A549 (cell line): ENCODE measurements around the gene PPP6R3. TPM values are rescaled to one million over a fixed set of nuclear protein-coding genes. Genes with fewer than 3 reads are reported as not detected.
A peak's percentile ranks its signal among the peaks of the same experiment; 100 is the strongest.

Source experiments
- ATAC-seq, 2 experiments: fragments of 200-7000 bp in 1 of 2; fragments of >200 bp in 1 of 2; cut with Nextera tagmentation in 1 of 2; cut with Tn5 transposase in 1 of 2; 3 replicates each; pipeline versions ENCODE4 v1.8.0 to v1.9.1; 2018 to 2020; ENCODE audit warnings: mild to moderate bottlenecking in 1 of 2, moderate library complexity in 1 of 2
- CTCF ChIA-PET: fragments of 300-600 bp; sonication (Branson Sonifier 250); formaldehyde crosslinking; extraction: SDS; loops from one replicate; lab custom pipeline; 2021; ENCODE audit warnings: antibody characterized with exemption, inconsistent platforms; lab: Yijun Ruan, JAX
- POLR2A ChIA-PET: fragments of 350-600 bp; formaldehyde crosslinking; extraction: SDS; loops from one replicate; lab custom pipeline; 2021; ENCODE audit warnings: antibody characterized with exemption, inconsistent platforms; lab: Yijun Ruan, JAX
- DNase-seq, 2 experiments: peaks; one replicate each; pipeline versions ENCODE4 v3.0.0 to v3.0.0-alpha.2; 2011 to 2016; ENCODE audit warnings: low read depth in 1 of 2, low spot score in 1 of 2
- FAIRE-seq: peaks from 2 replicates; lab custom pipeline; 2011; peaks lifted over from hg19 to GRCh38; lab: Jason Lieb, UNC
- H3K27ac ChIP-seq, 2 experiments: fragments of >200 bp; sonication (Bioruptor Twin); formaldehyde crosslinking; 3 replicates each; pipeline ENCODE4 v1.5.1; 2016 to 2017
- H3K4me1 ChIP-seq: fragments of >200 bp; sonication (Bioruptor Twin); formaldehyde crosslinking; 3 replicates; pipeline ENCODE4 v1.6.1; 2016
- H3K4me2 ChIP-seq: fragments of >200 bp; sonication (Bioruptor Twin); formaldehyde crosslinking; 3 replicates; pipeline ENCODE4 v1.6.1; 2016
- H3K4me3 ChIP-seq: fragments of >200 bp; sonication (Bioruptor Twin); formaldehyde crosslinking; 3 replicates; pipeline ENCODE4 v1.5.1; 2016
- H3K9me3 ChIP-seq: fragments of >200 bp; sonication (Bioruptor Twin); formaldehyde crosslinking; 3 replicates; pipeline ENCODE4 v1.6.1; 2016
- CEBPB ChIP-seq, 2 experiments: fragments of >200 bp in 1 of 2; sonication (Bioruptor Twin) in 1 of 2; formaldehyde crosslinking in 1 of 2; IDR thresholded peaks; 2 replicates each; pipeline ENCODE4 v1.6.1; 2012 to 2016
- CHD2 ChIP-seq: fragments of 150-350 bp; IDR thresholded peaks from 2 replicates; pipeline ENCODE4 v1.6.1; 2014; ENCODE audit warnings: low read length; ENCODE audit not compliant: partially characterized antibody
- CHD4 ChIP-seq: fragments of 200-600 bp; sonication (generic); IDR thresholded peaks from 2 replicates; pipeline ENCODE4 v1.6.1; 2016; ENCODE audit warnings: antibody characterized with exemption, mild to moderate bottlenecking, borderline replicate concordance
- CTCF ChIP-seq: fragments of >200 bp; sonication (Bioruptor Twin); formaldehyde crosslinking; IDR thresholded peaks from 3 replicates; pipeline ENCODE4 v1.5.1; 2016
- EP300 ChIP-seq, 2 experiments: fragments of >200 bp; sonication (Bioruptor Twin); formaldehyde crosslinking; IDR thresholded peaks; 2 replicates in 1 of 2; 3 replicates in 1 of 2; pipeline ENCODE4 v1.6.1; 2016 to 2017
- ESRRA ChIP-seq: fragments of 150-350 bp; IDR thresholded peaks from 2 replicates; pipeline ENCODE4 v1.6.1; 2014; ENCODE audit warnings: mild to moderate bottlenecking, low read length, borderline replicate concordance
- FOSL2 ChIP-seq, 2 experiments: fragments of 450-650 bp in 1 of 2; fragments of >200 bp in 1 of 2; sonication (Bioruptor Twin) in 1 of 2; formaldehyde crosslinking; IDR thresholded peaks; 2 replicates each; pipeline versions ENCODE4 v1.5.0 to v1.6.1; 2016 to 2020; ENCODE audit warnings: mild to moderate bottlenecking in 1 of 2, moderate library complexity in 1 of 2
- FOXS1 ChIP-seq: fragments of 250-450 bp; sonication (Bioruptor Pico); IDR thresholded peaks from 2 replicates; pipeline ENCODE4 v1.5.0; 2020; ENCODE audit warnings: mild to moderate bottlenecking, moderate library complexity
- HOXA7 ChIP-seq: fragments of 250-450 bp; sonication (Bioruptor Pico); IDR thresholded peaks from 2 replicates; pipeline ENCODE4 v1.5.0; 2020; ENCODE audit warnings: mild to moderate bottlenecking, moderate library complexity
- HOXB13 ChIP-seq: fragments of 250-450 bp; sonication (Bioruptor Pico); IDR thresholded peaks from 2 replicates; pipeline ENCODE4 v1.5.0; 2020; ENCODE audit warnings: low read depth, mild to moderate bottlenecking, moderate library complexity
- JUN ChIP-seq, 2 experiments: fragments of >200 bp; sonication (Bioruptor Twin); formaldehyde crosslinking; IDR thresholded peaks; 2 replicates in 1 of 2; 3 replicates in 1 of 2; pipeline ENCODE4 v1.6.1; 2016 to 2017
- JUNB ChIP-seq: fragments of >200 bp; sonication (Bioruptor Twin); formaldehyde crosslinking; IDR thresholded peaks from 2 replicates; pipeline ENCODE4 v1.6.1; 2016
- KDM5A ChIP-seq: fragments of 200-600 bp; sonication (generic); IDR thresholded peaks from 2 replicates; pipeline ENCODE4 v1.6.1; 2016; ENCODE audit warnings: antibody characterized with exemption, mild to moderate bottlenecking
- MAFK ChIP-seq: fragments of 450-650 bp; IDR thresholded peaks from 2 replicates; pipeline ENCODE4 v1.6.1; 2014; ENCODE audit not compliant: partially characterized antibody
- MAX ChIP-seq: IDR thresholded peaks from 2 replicates; pipeline ENCODE4 v1.6.1; 2012
- MYC ChIP-seq: IDR thresholded peaks from 2 replicates; pipeline ENCODE4 v1.6.1; 2012; ENCODE audit warnings: mild to moderate bottlenecking, inconsistent platforms, low read length, improper control_type of control experiment, borderline replicate concordance
- NPAS2 ChIP-seq: fragments of 250-450 bp; sonication (Bioruptor Pico); IDR thresholded peaks from 2 replicates; pipeline ENCODE4 v1.8.0; 2022; ENCODE audit warnings: mild to moderate bottlenecking, moderate library complexity, borderline replicate concordance
- PBX3 ChIP-seq: IDR thresholded peaks from 2 replicates; pipeline ENCODE4 v1.6.1; 2012
- POLR2A ChIP-seq: IDR thresholded peaks from 2 replicates; pipeline ENCODE4 v1.6.1; 2012; ENCODE audit warnings: mild to moderate bottlenecking, low read length
- RAD21 ChIP-seq, 2 experiments: fragments of >200 bp in 1 of 2; sonication (Bioruptor Twin) in 1 of 2; formaldehyde crosslinking in 1 of 2; IDR thresholded peaks in 1 of 2; conservative IDR thresholded peaks in 1 of 2; 2 replicates in 1 of 2; 3 replicates in 1 of 2; pipeline ENCODE4 v1.6.1; 2012 to 2018; ENCODE audit warnings: inconsistent platforms in 1 of 2
- RARB ChIP-seq: fragments of 250-450 bp; sonication (Bioruptor Pico); IDR thresholded peaks from 2 replicates; pipeline ENCODE4 v1.8.0; 2021; ENCODE audit warnings: mild to moderate bottlenecking, moderate library complexity
- SREBF2 ChIP-seq: fragments of 450-650 bp; IDR thresholded peaks from 2 replicates; pipeline ENCODE4 v1.6.1; 2014; ENCODE audit warnings: mild to moderate bottlenecking, moderate library complexity
- TFCP2L1 ChIP-seq: fragments of 250-450 bp; sonication (Bioruptor Pico); IDR thresholded peaks from 2 replicates; pipeline ENCODE4 v1.5.0; 2021; ENCODE audit warnings: mild to moderate bottlenecking
- TP53 ChIP-seq: fragments of 250-450 bp; sonication (Bioruptor Pico); IDR thresholded peaks from 2 replicates; pipeline ENCODE4 v1.5.0; 2021; ENCODE audit warnings: mild to moderate bottlenecking, moderate library complexity
- ZFP36 ChIP-seq: fragments of 450-650 bp; IDR thresholded peaks from 2 replicates; pipeline ENCODE4 v1.6.1; 2014; ENCODE audit warnings: borderline replicate concordance; ENCODE audit not compliant: partially characterized antibody
- ZNF302 ChIP-seq: fragments of 250-450 bp; sonication (Bioruptor Pico); IDR thresholded peaks from 2 replicates; pipeline ENCODE4 v1.9.0; 2021; ENCODE audit warnings: inconsistent platforms, mild to moderate bottlenecking, moderate library complexity
- WGBS: methylation state at CpG from one replicate; pipeline ENCODE4 v1.1.6; 2017; ENCODE audit errors: missing lambda C conversion rate; 5-methylcytosine and 5-hydroxymethylcytosine counted together
- polyA plus RNA-seq, 4 experiments: library from polyadenylated mRNA; depleted of rRNA in 3 of 4; stranded (reverse); fragments of >200 nt; fragmentation: RNase III in 1 of 4; extraction: RNeasy Plus Mini Kit Qiagen cat#74134 plus additional on column Dnase treatment in 1 of 4; gene quantifications; 2 replicates in 3 of 4; 3 replicates in 1 of 4; pipeline ENCODE4 v1.2.3, GENCODE V29; 2011 to 2017

PPP6R3 gene
- polyA plus RNA-seq, 2 of the 4 experiments (the other 2 are of a cell fraction): 69.7 to 114 TPM

- TF ChIP-seq HOXA7 (CRISPR knock-in tag) (no peak), MYC (no peak), ZNF302 (no peak), KDM5A (no peak), TFCP2L1 (CRISPR knock-in tag) (no peak), ESRRA (no peak), CEBPB (IDR thresholded peaks at IDR 0.05) (no peak), RARB (CRISPR knock-in tag) (no peak)
These were observed 114.6 kb downstream of the PPP6R3 start (continued) for GRCh38 chr11:68575025-68575665.

GRCh38 chr11:68579455-68579854 lies 118.9 kb downstream of the PPP6R3 start:
- DNase-seq (no peak), ATAC-seq (no peak), FAIRE-seq (peak; percentile 28)
- CTCF ChIA-PET: interaction anchor here (0.5 kb wide), 1 partner anchor 261 kb away, joined by 4 read pairs; no protein-coding TSS in a partner anchor
- Histone ChIP-seq H3K4me1 (peaks cover 27% of the 10 kb centered on the region), H3K9me3 (no peaks in the 10 kb centered on the region), H3K4me2 (no peak overlapping the region), H3K27ac (no peak overlapping the region), H3K4me3 (no peak overlapping the region)
- TF ChIP-seq HOXB13 (CRISPR knock-in tag): no peak
- no peak for TF ChIP-seq EP300 (IDR thresholded peaks at IDR 0.05)
- no peak for TF ChIP-seq MAFK
- TF ChIP-seq MAX: no peak
- TF ChIP-seq SREBF2: no peak
- TF ChIP-seq CTCF: no peak
- TF ChIP-seq JUN (IDR thresholded peaks at IDR 0.05): no peak
- TF ChIP-seq ZFP36: no peak
- TF ChIP-seq RARB (CRISPR knock-in tag): no peak
- no peak for TF ChIP-seq FOSL2 (IDR thresholded peaks at IDR 0.05)
- TF ChIP-seq FOSL2 (CRISPR knock-in tag; IDR thresholded peaks at IDR 0.05): no peak
- TF ChIP-seq JUNB: no peak
- TF ChIP-seq POLR2A: no peak
- WGBS: 87% methylated on average over 5 of the region's 5 CpGs
- POLR2A ChIA-PET: no interaction called here

- peak in 1 of 2 experiments; percentile 32 for DNase-seq
- no peak overlapping the region for H3K4me3 ChIP-seq
- POLR2A ChIA-PET: no interaction called here
- no peak for TF ChIP-seq KDM5A
- TF ChIP-seq TP53 (CRISPR knock-in tag): 0 out of 2 replicates have a peak, but pooled peaks have one; percentile 29
- no peak for TF ChIP-seq HOXA7 (CRISPR knock-in tag)
- no peak for TF ChIP-seq CHD4
- TF ChIP-seq MAFK: peak; percentile 25
- TF ChIP-seq, all 56 proteins: peak for 2
- no peaks in the 10 kb centered on the region for H3K9me3 ChIP-seq
- FAIRE-seq (no peak), ATAC-seq (peak in 1 of 2 experiments; percentile 63; a peak in 3 of 6 replicates)
- H3K27ac ChIP-seq: peak overlapping the region in 1 of 2 experiments; percentile 45; a peak in 3 of 6 replicates
- CTCF ChIA-PET: interaction anchor here (0.5 kb wide), 1 partner anchor 53 kb away, joined by 3 read pairs; no protein-coding TSS in a partner anchor
- 92% methylated on average over 4 of the region's 4 CpGs for WGBS
- H3K4me1 ChIP-seq: peaks cover 27% of the 10 kb centered on the region
- H3K4me2 ChIP-seq: no peak overlapping the region
These were observed 120.9 kb downstream of the PPP6R3 start for GRCh38 chr11:68581439-68581838.

- DNase-seq (no peak), FAIRE-seq (no peak), ATAC-seq (no peak)
- Histone ChIP-seq H3K4me3 (no peak overlapping the region), H3K4me2 (peak overlapping the region; percentile 55; the same call in 2 of the 3 replicates), H3K27ac (peak overlapping the region in 1 of 2 experiments; percentile 45; a peak in 3 of 6 replicates), H3K9me3 (no peaks in the 10 kb centered on the region), H3K4me1 (peaks cover 27% of the 10 kb centered on the region)
- 77% methylated on average over 3 of the region's 3 CpGs for WGBS
- CTCF ChIA-PET: interaction anchor here (0.5 to 1.1 kb wide), 2 partner anchors 37 to 53 kb away, joined by 3 read pairs; no protein-coding TSS in a partner anchor
- POLR2A ChIA-PET: no interaction called here
- no peak for TF ChIP-seq FOXS1 (CRISPR knock-in tag)
- TF ChIP-seq CHD2: no peak
- no peak for TF ChIP-seq FOSL2 (IDR thresholded peaks at IDR 0.05)
- TF ChIP-seq FOSL2 (CRISPR knock-in tag; IDR thresholded peaks at IDR 0.05): no peak
- no peak for TF ChIP-seq MAX
- no peak for TF ChIP-seq PBX3
- TF ChIP-seq MYC: no peak
- TF ChIP-seq NPAS2 (CRISPR knock-in tag): no peak
- no peak for TF ChIP-seq ESRRA
- TF ChIP-seq RAD21 (conservative IDR thresholded peaks at IDR 0.05 in 1 of 2, IDR thresholded peaks at IDR 0.05 in 1 of 2): no peak
- no peak for TF ChIP-seq JUNB
- no peak for TF ChIP-seq CHD4
These were observed 121.3 kb downstream of the PPP6R3 start for GRCh38 chr11:68581901-68582300.
